Right lobe of liver (tissue), 4 donors: ENCODE results near the gene SNHG17.

Source experiments
- CTCF ChIP-seq, 4 donors: fragments of 200-600 bp in 3 of 4; fragments of 450-650 bp in 1 of 4; IDR thresholded peaks; one replicate each; pipeline versions ENCODE4 v1.5.1 to v1.8.0; 2016 to 2022; ENCODE audit warnings: antibody characterized with exemption in 4 of 4, mild to moderate bottlenecking in 2 of 4
- POLR2A ChIP-seq: fragments of 450-650 bp; IDR thresholded peaks from one replicate; pipeline ENCODE4 v1.6.1; 2017; ENCODE audit warnings: antibody characterized with exemption, mild to moderate bottlenecking
- donor health status: DM: no; HTN: no; CAD: no.
- donor health status: DM: no; HTN: no; CAD: no.
- donor health status: DM: no; HTN: yes; CAD: no.

- TF ChIP-seq CTCF (IDR thresholded peaks at IDR 0.05) = peak; percentile 97 to 99 (median 98)
- TF ChIP-seq POLR2A = peak; percentile 84
Measured at GRCh38 chr20:38446441-38447209, 11.5 kb upstream of the SNHG17 start.
